HG03469 (cell line): ENCODE data around the gene C19orf25.

Source experiments
- ATAC-seq: cut with Tn5 transposase; IDR thresholded peaks from one replicate; pipeline ENCODE4 v1.9.1; 2021; ENCODE audit warnings: mild to moderate bottlenecking, moderate library complexity, moderate number of reproducible peaks; ENCODE audit not compliant: unreplicated experiment

The C19orf25 gene

DNA sequence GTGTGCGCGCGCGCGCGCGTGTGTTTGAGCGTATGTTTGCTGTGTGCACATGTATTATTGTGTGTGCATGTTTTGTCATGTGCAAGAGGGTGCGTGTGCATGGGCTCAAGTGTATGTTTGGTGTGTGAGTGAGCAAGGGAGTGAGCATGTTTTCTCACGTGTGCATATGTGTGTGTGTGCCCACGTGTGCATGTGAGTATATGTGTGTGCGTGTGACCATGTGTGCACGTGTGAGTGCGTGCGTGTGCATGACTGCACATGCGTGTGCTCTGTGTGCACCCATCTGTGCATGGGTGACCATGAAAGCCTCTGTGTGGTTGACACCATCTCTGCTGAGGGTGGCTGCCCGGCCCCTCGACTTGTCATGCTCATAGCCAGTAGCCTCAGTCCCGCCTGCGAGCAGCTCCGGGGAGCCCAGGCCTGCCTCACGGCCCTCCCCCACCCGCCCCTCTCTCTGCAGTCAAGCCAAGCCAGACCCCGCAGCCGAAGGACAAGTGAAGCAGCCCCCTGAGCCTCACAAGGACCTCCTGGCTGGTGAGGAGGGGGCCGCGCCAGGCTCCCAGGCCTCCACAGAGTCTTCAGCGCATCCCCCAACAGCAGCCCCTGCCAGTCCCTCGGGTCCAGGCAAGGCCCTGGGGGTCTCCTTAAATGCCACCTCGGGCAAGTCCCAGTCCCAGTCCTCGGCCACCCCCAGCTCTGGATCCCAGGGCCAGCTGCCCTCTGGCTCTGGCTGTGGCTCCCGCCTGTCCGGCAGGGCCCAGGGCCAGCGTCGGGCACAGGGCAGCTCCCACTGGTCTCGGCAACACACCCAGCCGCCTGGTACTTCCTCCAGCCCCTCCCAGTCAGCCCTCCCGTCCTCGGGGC, 17.9 kb upstream of the C19orf25 start:
- ATAC-seq = no peak

DNA sequence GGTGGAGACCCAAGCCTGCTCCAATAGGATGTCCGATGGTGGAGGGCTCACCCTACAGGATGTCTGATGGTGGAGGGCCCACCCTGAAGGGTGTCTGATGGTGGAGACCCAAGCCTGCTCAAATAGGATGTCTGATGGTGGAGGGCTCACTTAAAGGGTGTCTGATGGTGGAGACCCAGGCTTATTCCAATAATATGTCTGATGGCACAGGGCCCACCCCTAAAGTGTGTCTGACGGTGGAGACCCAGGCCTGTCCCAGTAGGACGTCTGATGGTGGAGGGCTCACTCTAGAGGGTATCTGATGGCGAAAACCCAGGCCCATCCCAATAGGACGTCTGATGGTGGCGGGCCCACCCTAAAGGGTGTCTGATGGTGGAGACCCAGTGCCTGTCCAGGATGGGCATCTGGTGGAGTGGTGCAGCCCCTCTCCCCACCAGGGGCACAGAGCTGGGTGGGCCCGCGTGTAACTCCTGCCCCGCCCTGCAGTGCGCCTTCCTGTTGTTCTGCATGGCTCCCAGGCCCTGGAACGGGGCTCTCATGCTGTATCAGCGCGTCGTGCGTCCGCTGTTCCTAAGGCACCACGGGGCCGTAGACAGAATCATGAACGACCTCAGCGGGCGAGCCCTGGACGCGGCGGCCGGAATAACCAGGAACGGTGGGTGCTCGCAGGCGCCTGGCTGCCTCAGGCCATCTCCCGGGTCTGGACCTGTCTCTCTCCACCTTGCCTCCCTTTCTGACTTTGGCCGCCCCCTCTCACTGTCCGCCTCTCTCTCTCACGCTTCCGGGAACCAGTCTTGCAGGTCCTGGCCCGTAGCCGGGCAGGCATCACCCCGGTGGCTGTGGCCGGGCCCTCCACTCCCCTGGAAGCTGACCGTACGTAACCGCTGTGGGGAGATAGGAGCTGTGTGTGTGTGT, 17.0 kb upstream of the C19orf25 start:
- ATAC-seq = no peak

DNA sequence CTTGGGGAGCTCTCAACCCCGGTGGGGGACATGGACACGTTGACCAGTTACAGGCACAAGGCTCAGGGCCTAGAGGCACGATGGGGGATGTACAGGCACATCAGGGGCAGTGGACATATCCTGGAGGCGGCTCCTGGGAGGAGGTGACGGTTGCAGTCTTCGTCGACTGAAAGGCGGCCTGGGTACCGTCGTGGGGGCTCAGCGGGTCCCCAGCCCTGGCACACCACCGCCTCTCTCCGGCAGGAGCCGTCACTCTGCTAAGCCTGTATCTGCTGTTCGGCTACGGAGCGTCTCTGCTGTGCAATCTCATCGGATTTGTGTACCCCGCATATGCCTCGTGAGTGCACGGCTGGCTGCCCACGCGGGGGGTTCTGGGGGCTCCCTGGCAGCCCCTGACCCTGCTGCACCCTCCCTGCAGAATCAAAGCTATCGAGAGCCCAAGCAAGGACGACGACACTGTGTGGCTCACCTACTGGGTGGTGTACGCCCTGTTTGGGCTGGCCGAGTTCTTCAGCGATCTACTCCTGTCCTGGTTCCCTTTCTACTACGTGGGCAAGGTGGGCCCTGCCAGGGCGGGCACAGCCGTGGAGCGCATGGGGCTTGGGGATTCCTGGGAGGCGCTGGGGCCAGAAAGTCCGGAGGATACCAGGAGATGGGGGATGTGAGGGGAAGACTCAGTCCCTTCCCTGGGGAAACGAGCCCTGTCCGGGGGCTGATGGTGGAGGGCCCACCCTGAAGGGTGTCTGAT, 16.2 kb upstream of the C19orf25 start:
- ATAC-seq = no peak

DNA sequence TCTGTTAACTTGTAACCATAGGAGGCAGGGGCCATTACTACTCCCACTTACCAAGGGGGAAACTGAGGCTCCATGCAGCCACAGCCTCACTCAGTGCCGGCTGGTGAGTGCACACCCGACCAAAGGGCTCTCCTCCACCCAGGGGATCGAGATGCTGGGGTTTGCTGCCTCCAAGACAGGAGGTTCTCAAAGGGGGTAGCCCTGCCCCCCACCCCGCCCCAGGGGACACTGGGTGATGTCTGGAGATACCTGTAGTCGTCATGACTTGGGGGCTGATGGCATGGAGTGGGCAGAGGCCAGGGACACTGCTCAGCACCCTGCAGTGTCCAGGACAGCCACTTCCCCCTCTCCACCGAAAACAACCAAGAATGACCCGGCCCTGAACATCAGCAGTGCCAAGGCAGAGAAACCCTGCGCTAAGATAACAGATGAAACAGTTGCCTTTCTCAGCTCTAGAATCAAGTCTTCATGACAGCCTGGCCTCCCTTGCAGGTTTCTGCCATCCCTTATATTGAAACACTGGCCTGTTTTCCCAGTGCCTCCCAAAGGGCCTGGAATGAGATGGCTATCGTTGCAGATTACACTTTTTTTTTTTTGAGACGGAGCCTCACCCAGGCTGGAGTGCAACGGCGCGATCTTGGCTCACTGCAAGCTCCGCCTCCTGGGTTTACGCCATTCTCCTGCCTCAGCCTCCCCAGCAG, 15.2 kb upstream of the C19orf25 start:
- no peak for ATAC-seq

DNA sequence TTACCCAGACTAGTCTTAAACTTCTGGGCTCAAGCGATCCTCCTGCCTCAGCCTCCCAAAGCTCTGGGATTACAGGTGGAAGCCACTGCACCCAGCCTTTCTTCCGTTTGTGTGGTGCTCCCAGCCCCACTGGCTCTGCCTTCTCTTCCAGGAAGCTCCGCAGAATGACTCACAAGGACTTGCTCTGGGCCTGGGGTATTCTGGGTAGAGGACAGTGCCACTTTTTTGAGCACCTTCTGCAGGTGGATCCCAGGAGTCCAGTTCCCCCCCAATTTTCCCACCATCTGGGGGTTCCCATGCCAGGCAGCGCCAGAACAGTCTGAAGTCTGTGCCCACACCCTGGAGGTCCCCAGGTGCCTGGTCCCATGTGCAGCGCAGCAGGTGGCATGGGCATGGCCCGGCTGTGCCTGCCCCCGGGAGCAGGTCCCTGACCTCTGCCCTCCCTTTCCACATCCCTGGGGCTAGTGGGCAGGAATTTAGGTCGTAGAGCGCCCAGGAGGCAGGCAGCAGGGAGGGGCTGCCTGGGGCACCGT, 13.5 kb upstream of the C19orf25 start:
- no peak for ATAC-seq

DNA sequence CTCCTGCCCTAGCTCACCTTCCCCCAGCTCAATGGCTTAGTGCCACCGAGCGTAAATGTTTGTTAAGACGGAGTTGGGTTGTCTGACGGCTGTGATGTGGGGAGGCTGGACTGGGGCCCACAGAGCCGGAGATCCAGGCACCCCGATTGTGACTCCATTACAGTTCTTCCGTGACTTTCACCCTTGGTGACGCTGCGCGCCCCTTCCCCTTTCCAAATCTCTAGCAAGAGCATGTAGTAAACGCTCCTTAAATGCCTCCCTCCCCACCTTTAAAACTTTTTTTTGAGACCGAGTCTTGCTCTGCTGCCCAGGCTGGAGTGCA, 12.8 kb upstream of the C19orf25 start:
- no peak for ATAC-seq

DNA sequence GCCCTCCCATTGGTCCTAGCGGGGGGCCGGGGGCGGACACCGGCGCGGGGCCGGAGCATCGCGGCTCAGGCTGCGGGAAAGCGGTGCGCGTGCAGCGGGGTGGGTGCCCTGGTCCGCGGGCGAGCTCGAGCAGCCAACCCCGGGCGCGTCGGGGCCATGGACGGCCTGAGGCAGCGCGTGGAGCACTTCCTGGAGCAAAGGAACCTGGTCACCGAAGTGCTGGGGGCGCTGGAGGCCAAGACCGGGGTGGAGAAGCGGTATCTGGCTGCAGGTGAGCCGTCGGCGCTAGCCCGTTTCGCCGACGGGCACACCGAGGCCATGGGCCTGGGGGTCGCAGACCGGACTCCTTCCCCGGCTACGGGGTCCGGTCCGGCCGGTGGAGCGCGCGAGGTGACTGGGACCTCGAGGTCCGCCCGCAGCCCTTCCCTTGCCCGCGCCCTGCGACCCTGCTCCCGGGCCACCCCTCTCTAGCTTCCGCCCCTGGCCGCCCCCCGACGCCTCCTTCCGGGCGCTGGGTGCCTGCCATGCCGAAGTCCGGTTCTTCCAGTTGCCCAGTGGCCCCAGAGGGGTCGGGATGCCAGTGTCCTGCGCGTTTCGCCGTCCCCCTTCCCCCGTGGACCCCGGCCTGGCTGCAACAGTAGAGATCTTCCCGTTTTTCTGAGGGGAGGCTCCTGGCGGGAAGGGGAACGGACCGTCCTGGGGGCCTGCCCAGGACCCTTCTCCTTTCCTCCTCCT, 12.3 kb upstream of the C19orf25 start, which contains the start of gene REEP6:
Gene REEP6, plus strand, starts transcription at position 68 of the 735 bp plus-strand sequence. Its CDS starts 89 bp downstream, at position 157.
- no peak for ATAC-seq

DNA sequence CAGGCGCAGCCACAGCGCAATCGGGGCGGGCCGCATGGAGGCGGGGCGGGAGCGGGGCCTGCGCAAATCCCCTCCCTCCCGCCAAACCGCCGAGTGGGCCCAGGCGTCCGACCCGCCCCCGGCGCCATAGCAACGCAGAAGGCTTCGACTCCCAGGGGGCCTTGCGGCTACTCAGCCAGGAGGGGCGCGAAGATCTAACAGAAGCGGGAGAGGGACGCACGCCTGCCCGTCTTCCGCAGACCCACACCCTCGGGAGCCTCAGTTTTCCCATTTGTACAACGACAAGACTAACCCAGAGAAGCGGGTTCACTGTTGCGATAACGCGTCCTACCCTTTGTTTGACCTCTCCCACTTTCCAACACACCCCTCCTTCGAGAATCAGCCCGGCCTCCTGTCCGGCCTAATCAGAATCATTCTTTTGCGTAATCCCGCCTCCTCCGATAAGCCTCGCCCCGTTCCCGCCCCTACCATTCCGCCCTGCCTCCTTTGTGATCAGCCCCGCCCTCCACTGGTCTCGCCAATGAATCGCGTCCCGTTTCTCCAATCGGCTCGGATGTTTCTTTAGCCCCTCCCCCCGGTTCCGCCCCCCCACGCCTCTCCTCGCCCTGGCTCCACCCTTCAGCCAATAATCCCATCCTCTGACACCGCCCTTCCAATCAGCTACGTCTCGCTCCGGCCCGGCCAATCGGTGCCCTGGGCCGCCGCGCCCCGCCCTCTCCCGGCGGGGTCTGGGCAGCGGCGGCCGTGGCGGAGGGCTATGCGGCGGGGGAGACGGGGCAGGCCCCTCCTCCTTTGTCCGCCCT, 11.5 kb upstream of the C19orf25 start, which contains the start of gene PCSK4:
Gene PCSK4, minus strand, starts transcription at position 40 of the 803 bp plus-strand sequence. Its CDS starts 4 bp downstream, at position 36.
- peak; percentile 57 for ATAC-seq

DNA sequence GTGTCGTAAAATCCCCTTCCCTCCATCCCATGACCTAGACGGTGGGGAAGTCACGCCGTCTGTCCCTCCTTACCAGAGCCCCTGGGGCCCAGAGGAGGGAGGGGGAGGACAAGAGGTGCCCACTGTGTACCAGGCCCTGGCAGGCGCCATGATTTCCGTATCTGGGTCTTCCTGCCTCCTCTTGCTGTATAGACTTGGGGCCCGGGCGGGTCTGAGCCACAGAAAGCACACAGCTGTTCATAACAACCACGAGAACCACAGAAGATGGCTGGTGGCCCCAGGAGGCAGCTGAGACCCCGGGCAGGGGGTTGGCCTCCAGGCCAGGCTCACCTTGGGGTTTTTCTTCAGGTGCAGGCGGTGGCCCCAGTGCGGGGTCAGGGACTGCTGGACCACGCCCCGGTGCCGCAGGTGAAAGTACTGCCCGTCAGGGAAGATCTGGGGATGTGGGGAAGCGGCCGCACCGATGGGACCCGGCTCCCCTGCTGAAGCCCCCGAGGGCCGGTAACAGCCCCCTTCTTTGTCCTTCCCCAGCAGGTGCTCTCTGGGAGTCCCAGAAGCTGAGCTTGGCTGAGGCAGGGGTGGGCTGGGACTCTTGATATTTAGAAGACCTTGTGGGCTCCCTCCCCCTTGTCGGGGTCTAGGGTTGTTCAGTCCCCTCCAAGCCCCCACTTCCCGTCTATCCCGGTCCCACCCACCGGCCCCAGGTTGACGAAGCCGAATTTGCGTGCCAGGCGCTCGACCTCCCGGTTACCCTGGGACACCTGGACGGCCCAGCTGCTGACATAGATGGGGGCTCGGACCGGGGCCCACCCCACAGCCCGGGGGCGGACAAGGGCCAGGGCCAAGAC, 10.7 kb upstream of the C19orf25 start:
- no peak for ATAC-seq

DNA sequence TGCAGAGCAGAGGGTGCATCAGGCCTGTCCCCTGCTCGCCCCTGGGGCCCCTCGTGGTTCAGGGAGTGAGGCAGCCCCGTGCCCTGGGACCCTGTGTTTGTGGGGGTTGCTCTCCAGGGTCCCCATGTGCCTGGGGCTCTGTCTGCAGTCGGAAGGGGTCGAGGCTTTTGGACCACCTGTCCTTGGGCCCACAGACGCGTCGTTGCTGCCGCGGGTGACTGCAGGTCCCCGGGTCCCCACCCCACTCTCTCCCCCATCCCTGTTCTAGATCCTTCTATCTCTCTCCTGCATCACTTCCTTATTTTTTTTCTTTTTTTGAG, 9.2 kb upstream of the C19orf25 start:
- no peak for ATAC-seq

DNA sequence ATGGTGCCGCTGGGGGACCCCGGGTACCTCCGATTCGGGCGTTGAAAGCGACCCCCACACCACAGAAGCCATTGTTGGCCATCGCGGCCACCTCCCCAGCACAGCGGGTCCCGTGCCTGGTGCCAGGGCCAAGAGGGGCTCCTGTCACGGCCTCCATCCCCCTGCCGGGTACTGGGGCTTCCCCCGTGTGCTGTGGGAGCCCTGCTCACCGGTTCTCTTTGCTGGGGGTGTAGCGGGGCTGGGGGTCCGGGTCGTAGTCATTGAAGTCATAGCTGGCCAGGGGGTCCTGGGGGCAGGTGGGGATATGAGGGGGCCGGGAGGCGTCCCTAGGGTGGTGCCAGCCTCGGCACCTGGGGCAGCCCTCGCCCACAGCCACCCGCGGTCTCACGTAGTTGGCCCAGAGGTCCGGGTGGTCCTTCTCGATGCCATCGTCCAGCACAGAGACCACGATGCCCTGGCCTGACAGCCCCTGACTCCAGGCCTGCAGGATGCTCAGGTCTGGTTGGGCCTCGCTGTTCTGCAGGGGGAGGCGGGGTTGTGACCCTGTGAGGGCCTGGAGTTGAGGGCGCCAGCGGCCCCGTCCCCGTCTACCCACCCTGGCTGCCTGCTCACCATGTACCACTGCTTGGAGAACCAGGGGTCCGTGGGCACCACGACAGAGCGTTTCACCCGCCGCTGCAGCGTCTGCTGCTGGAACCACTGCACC, 8.7 kb upstream of the C19orf25 start:
- ATAC-seq = no peak

DNA sequence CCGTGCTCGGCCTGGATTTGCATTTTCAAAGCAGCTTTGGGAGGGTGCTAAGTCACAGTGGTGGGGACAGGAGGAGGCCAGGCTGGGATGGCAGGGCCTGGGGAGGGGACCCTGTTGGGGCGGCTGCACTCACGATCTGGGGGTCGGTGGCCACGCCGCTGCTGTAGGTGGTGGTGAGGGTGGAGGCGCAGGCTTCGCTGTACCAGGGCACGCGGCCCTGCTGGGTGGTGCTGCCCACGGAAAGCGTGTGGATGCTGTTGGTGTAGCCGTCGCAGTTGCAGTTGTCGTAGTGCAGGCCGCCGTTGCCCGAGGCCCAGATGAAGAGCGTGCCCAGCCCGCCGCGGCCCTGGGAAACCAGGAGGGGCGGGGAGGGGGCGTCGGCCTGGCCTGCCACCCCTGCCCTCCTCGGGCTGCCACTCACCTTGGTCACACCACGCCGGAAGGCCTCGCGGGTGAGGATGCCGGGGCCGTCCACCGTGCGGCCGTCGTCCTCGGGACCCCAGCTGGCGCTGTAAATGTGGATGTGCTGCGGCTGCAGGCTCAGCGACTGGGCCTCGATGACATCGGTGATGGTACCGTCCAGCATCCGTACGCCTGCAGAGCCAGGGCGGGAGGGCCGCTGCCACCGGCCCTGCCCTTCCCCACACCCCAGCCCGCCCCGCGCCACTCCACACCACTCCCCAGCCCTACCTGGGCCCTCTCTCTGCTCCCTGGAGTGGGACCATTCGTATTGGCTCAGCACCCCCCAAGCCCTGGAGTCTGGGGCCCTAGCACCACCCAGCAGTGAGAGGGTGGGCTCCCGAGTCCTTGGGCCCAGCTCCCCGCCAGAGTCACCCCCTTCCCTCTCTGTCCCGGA, 7.9 kb upstream of the C19orf25 start:
- no peak for ATAC-seq

DNA sequence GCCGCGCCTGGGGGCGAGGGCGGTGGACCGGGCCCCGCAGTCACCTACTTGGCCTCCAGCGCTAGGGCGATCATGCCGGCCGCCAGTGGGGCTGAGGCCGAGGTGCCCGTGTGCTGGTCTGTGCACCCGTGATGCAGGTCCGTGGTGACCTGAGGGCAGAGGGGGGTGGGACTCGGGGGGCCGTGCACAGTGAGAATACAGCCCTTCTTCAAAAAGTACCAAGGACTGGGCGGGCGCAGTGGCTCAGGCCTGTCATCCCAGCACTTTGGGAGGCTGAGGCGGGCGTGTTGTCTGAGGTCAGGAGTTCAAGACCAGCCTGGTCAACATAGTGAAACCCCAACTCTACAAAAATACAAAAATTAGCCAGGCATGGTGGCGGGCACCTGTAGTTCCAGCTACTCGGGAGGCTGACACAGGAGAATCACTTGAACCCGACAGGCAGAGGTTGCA, 5.0 kb upstream of the C19orf25 start:
- no peak for ATAC-seq

DNA sequence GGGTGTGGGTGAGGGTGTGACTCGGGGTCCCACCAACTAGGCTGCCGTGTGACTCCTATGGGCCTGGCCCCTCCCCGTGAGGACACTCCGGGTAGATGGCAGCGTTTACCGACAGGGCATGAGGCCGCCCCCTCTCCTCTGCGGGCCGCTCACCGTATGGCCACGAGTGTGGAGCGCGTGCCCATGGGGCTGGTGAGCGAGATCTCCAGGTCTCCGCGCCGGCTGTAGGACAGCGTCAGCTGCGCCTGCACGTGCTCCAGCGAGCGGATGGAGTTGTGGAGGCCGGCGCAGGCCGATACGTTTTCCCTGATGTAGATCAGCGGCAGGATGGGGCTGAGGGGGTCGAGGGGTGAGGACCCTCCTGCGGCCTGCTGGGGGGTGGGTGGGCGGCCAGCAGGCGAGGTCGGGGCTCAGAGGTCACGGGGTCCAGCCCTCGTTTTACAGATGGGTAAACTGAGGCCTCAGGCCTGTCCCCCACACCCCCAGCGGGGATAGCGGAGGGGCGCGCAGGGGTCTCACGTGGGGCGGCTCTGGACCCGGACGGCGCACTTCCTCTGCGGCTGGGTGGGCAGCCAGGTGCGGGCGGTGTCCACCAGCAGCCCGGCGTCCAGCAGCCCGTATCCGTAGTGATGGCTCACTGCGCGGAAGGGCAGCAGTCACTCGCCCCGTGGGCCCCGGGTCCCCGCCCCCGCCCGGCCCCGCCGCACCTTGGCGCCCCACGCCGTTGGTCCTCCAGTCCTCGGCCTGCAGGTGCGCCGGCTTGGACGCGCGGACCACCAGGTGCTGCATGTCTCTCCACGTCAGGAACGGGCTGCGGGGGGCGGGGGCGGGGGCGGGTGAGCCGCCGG, 4.3 kb upstream of the C19orf25 start:
- ATAC-seq = no peak

DNA sequence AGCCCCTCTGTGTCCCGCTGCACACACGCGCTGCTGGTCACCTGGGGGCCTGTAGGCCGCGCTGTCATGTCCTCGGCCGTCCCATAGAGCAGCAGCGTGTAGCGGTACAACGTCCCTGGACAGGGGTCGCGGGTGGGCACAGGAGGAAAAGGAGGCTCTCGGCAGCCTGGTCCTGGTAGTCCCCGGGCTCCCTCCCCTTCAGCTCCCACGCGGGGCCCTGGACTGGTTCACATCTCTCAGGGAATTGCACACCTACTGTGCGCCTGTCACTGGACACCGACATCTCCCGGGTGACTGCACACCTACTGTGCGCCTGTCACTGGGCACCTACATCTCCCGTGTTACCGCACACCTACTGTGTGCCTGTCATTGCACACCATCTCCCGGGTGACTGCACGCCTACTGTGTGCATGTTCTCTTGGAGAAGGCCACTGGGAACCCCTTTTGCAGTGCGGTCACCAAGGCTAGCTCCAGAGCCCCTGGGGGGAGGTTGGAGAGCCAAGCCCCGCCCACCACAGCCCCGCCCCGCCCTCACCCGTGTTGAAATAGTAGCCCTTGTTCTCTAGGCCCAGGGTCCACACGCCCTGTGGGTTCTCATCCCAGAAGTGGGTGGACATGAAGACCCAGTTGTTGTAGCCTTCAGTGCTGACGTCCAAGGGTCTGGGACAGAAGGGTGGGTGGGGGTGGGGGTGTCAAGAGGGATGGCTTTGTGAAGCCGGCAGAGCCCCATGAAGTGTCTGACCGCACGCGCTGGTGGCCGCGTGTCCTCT, 3.5 kb upstream of the C19orf25 start:
- no peak for ATAC-seq
